ENCODE measurements around the gene FAM3A.
A peak's percentile ranks its signal among the peaks of the same experiment; 100 is the strongest.
"Not testable (repeated sequence)": the region's sequence is repeated elsewhere in the genome, so short reads cannot be mapped to it uniquely, and the experiment has no call there.

Gene FAM3A

DNA sequence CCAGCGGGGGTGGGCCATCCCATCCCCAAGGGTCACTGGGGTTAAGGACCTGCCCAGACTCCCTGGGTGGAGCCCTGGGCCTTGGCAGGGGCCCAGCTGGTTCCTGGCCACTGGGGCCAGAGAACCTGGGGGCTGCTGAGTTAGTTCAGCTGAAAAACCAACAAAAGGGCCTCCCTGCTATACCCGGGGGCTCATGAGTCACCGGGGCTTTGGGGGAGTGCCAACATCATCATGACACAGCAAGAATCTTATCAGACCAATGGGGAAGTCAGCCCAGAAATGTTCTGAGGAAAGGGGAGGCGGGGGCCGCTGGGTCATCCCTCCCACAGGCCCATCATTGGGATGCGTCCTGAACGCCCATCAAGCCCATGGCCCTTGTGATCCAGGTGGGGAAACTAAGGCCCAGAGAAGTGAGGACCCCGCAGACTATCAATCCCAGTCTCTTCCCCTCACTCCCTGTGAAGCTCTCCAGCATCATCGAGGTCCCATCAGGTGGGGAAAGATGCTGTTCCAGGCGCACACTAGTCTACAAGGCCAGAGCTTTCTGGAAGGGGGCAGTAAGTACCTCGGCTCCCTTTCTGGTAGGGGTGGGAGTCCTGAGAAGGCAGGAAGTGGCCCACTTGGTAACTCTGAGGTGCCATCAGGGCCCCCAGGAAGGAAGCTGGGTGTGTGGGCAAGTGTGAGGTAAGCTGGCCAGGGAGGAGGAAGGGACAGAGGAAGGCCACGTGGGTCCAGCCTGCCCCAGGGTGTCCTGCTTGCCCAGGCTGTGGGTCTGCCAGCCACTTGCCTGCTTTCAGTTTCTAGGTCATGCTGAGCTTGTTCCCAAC lies 26.1 kb upstream of the FAM3A start:
- POLR2A ChIA-PET = interaction anchor here (0.6 kb wide), 2 partner anchors 119 to 532 kb away, joined by 3 read pairs; no protein-coding TSS in a partner anchor

DNA sequence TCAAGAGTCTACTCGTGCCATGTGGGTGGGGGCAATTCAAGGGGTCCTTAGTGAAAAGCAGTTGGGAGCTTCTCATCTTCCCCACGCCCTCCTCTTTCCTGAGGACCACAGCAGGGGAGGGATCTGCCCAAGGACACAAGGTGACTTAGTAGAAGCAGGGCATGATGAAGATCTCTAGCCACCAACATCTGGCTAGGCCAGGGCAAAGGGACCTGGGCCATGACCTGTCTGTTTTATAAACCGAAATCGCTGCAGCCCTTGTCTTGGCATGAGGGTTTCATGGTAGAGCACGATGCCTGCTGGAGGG lies 25.5 kb upstream of the FAM3A start:
- ChIA-PET CTCF (interaction anchor here (1.0 to 2.3 kb wide), 4 partner anchors 10 to 168 kb away, joined by 3 to 13 read pairs (median 4); partner anchors contain the start of gene FLNA), POLR2A (interaction anchor here (0.6 kb wide), 1 partner anchor 118 kb away, joined by 3 read pairs; no protein-coding TSS in a partner anchor)
- H3K4me1 ChIP-seq (ENCODE audit: control extremely low read depth in 1 of 4, control insufficient read depth in 4 of 4, insufficient read depth in 4 of 4, low read length in 3 of 4) = peaks cover 7 to 58% (median 57%) of the 10 kb centered on the region in 4 experiments
- H3K4me3 ChIP-seq (ENCODE audit: control insufficient read depth in 1 of 7, extremely low read depth in 1 of 7, insufficient read depth in 4 of 7, low read depth in 2 of 7, low read length in 6 of 7) = peak overlapping the region in 2 of 7 experiments; percentile 7 to 42
- H3K9me3 ChIP-seq (ENCODE audit: control extremely low read depth in 1 of 5, control insufficient read depth in 4 of 5, insufficient read depth in 2 of 5, low read depth in 1 of 5, low read length in 4 of 5) = no peaks in the 10 kb centered on the region
- no peak for DNase-seq
- 59% methylated on average over 5 of the region's 5 CpGs for WGBS (ENCODE audit: insufficient coverage)
- peaks cover 0 to 16% (median 1%) of the 10 kb centered on the region in 4 experiments for H3K36me3 ChIP-seq (ENCODE audit: control insufficient read depth in 4 of 4, insufficient read depth in 4 of 4, low read length in 3 of 4)
- peak overlapping the region; percentile 15 to 82 for H3K27ac ChIP-seq (ENCODE audit: insufficient read depth in 1 of 2, low read depth in 1 of 2, low read length in 2 of 2, poor library complexity in 1 of 2, severe bottlenecking in 2 of 2)
- H3K27me3 ChIP-seq (replicated peaks in 2 of 5; ENCODE audit: control insufficient read depth in 4 of 5, insufficient read depth in 5 of 5, low read length in 4 of 5) = no peaks in the 10 kb centered on the region

More for the DNA sequence above, 26.1 kb upstream of the FAM3A start:
- Histone ChIP-seq H3K27me3 (replicated peaks in 2 of 5; ENCODE audit: control insufficient read depth in 4 of 5, insufficient read depth in 5 of 5, low read length in 4 of 5) (no peaks in the 10 kb centered on the region), H3K4me3 (ENCODE audit: control insufficient read depth in 1 of 7, extremely low read depth in 1 of 7, insufficient read depth in 4 of 7, low read depth in 2 of 7, low read length in 6 of 7) (peak overlapping the region in 4 of 7 experiments; percentile 19 to 43 (median 38)), H3K27ac (ENCODE audit: insufficient read depth in 1 of 2, low read depth in 1 of 2, low read length in 2 of 2, poor library complexity in 1 of 2, severe bottlenecking in 2 of 2) (peak overlapping the region; percentile 43 to 82), H3K36me3 (ENCODE audit: control insufficient read depth in 4 of 4, insufficient read depth in 4 of 4, low read length in 3 of 4) (peaks cover 0 to 16% (median 1%) of the 10 kb centered on the region in 4 experiments), H3K9me3 (ENCODE audit: control extremely low read depth in 1 of 5, control insufficient read depth in 4 of 5, insufficient read depth in 2 of 5, low read depth in 1 of 5, low read length in 4 of 5) (no peaks in the 10 kb centered on the region), H3K4me1 (ENCODE audit: control extremely low read depth in 1 of 4, control insufficient read depth in 4 of 4, insufficient read depth in 4 of 4, low read length in 3 of 4) (peaks cover 7 to 58% (median 57%) of the 10 kb centered on the region in 4 experiments)
- CTCF ChIA-PET = interaction anchor here (0.6 to 2.3 kb wide), 6 partner anchors 10 to 179 kb away, joined by 3 to 13 read pairs (median 3); partner anchors contain the start of gene FLNA
- 34% methylated on average over 10 of the region's 12 CpGs for WGBS (ENCODE audit: insufficient coverage)
- DNase-seq = peak; percentile 89 to 95 (median 94)

- Histone ChIP-seq H3K27ac (ENCODE audit: insufficient read depth in 1 of 2, low read depth in 1 of 2, low read length in 2 of 2, poor library complexity in 1 of 2, severe bottlenecking in 2 of 2) (peak overlapping the region; percentile 15 to 82), H3K4me3 (ENCODE audit: control insufficient read depth in 1 of 7, extremely low read depth in 1 of 7, insufficient read depth in 4 of 7, low read depth in 2 of 7, low read length in 6 of 7) (peak overlapping the region in 1 of 7 experiments; percentile 7), H3K9me3 (ENCODE audit: control extremely low read depth in 1 of 5, control insufficient read depth in 4 of 5, insufficient read depth in 2 of 5, low read depth in 1 of 5, low read length in 4 of 5) (no peaks in the 10 kb centered on the region), H3K4me1 (ENCODE audit: control extremely low read depth in 1 of 4, control insufficient read depth in 4 of 4, insufficient read depth in 4 of 4, low read length in 3 of 4) (peaks cover 7 to 53% (median 52%) of the 10 kb centered on the region in 4 experiments), H3K36me3 (ENCODE audit: control insufficient read depth in 4 of 4, insufficient read depth in 4 of 4, low read length in 3 of 4) (peaks cover 0 to 16% (median 1%) of the 10 kb centered on the region in 4 experiments), H3K27me3 (replicated peaks in 2 of 5; ENCODE audit: control insufficient read depth in 4 of 5, insufficient read depth in 5 of 5, low read length in 4 of 5) (peaks cover 0 to 1% (median 0%) of the 10 kb centered on the region in 5 experiments)
- ChIA-PET POLR2A (no interaction called here), CTCF (interaction anchor here (1.0 to 2.3 kb wide), 4 partner anchors 9 to 167 kb away, joined by 3 to 13 read pairs (median 4); partner anchors contain the start of gene FLNA)
- 89% methylated on average over 19 of the region's 19 CpGs for WGBS (ENCODE audit: insufficient coverage)
- DNase-seq = no peak
Observed at GRCh38 chrX:154540897-154541535, 25.0 kb upstream of the FAM3A start.

DNA sequence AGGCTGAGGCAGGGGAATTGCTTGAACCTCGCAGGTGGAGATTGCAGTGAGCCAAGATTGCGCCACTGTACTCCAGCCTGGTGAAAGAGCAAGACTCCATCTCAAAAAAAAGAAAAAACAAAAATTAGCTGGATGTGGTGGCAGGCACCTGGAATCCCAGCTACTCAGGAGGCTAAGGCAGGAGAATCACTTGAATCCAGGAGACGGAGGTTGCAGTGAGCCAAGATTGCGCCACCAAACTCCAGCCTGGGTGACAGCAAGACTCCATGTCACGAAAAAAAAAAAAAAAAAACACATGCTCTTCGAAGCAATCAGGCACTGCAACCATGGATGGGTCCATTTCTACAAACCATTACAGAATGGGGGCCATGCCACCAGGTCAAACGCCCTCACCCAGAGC lies 24.3 kb upstream of the FAM3A start:
- H3K9me3 ChIP-seq (ENCODE audit: control extremely low read depth in 1 of 5, control insufficient read depth in 4 of 5, insufficient read depth in 2 of 5, low read depth in 1 of 5, low read length in 4 of 5); H3K4me3 ChIP-seq (ENCODE audit: control insufficient read depth in 1 of 7, extremely low read depth in 1 of 7, insufficient read depth in 4 of 7, low read depth in 2 of 7, low read length in 6 of 7); H3K27ac ChIP-seq (ENCODE audit: insufficient read depth in 1 of 2, low read depth in 1 of 2, low read length in 2 of 2, poor library complexity in 1 of 2, severe bottlenecking in 2 of 2); DNase-seq; H3K27me3 ChIP-seq (replicated peaks in 2 of 5; ENCODE audit: control insufficient read depth in 4 of 5, insufficient read depth in 5 of 5, low read length in 4 of 5); POLR2A ChIA-PET: not testable (repeated sequence)
- Histone ChIP-seq H3K36me3 (ENCODE audit: control insufficient read depth in 4 of 4, insufficient read depth in 4 of 4, low read length in 3 of 4) (peaks cover 0 to 20% (median 4%) of the 10 kb centered on the region in 4 experiments), H3K4me1 (ENCODE audit: control extremely low read depth in 1 of 4, control insufficient read depth in 4 of 4, insufficient read depth in 4 of 4, low read length in 3 of 4) (peaks cover 7 to 48% (median 47%) of the 10 kb centered on the region in 4 experiments)
- 86% methylated on average over 5 of the region's 7 CpGs for WGBS (ENCODE audit: insufficient coverage)
- CTCF ChIA-PET = interaction anchor here (1.0 to 2.3 kb wide), 2 partner anchors 143 to 167 kb away, joined by 3 to 13 read pairs; partner anchors contain the start of gene FLNA

DNA sequence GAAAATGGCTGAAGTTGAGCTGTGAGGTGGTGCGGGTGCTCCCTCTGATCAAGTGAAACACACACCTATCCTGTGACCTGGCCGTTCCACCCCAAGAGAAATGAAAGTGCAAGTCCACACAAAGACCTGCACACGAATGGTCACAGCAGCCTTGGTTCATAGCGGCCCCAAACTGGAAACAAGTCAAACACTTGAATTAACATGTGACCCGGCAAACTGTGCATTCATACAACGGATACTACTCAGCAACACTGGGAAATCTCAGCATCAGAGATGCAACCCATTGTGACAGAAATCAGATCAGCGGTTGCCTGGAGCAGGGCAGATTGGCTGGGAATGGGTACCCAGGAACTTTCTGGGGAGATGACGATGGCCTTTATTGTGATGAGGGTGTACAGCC lies 23.0 kb upstream of the FAM3A start:
- H3K27ac ChIP-seq (ENCODE audit: insufficient read depth in 1 of 2, low read depth in 1 of 2, low read length in 2 of 2, poor library complexity in 1 of 2, severe bottlenecking in 2 of 2) = no peak overlapping the region
- ChIA-PET CTCF (interaction anchor here (0.6 to 1.2 kb wide), 2 partner anchors 40 to 166 kb away, joined by 3 to 4 read pairs; no protein-coding TSS in a partner anchor), POLR2A (no interaction called here)
- H3K4me3 ChIP-seq (ENCODE audit: control insufficient read depth in 1 of 7, extremely low read depth in 1 of 7, insufficient read depth in 4 of 7, low read depth in 2 of 7, low read length in 6 of 7) = no peak overlapping the region
- peaks cover 0 to 3% (median 0%) of the 10 kb centered on the region in 5 experiments for H3K27me3 ChIP-seq (replicated peaks in 2 of 5; ENCODE audit: control insufficient read depth in 4 of 5, insufficient read depth in 5 of 5, low read length in 4 of 5)
- 94% methylated on average over 6 of the region's 8 CpGs for WGBS (ENCODE audit: insufficient coverage)
- no peak for DNase-seq
- no peaks in the 10 kb centered on the region for H3K9me3 ChIP-seq (ENCODE audit: control extremely low read depth in 1 of 5, control insufficient read depth in 4 of 5, insufficient read depth in 2 of 5, low read depth in 1 of 5, low read length in 4 of 5)
- peaks cover 7 to 40% (median 35%) of the 10 kb centered on the region in 4 experiments for H3K4me1 ChIP-seq (ENCODE audit: control extremely low read depth in 1 of 4, control insufficient read depth in 4 of 4, insufficient read depth in 4 of 4, low read length in 3 of 4)
- H3K36me3 ChIP-seq (ENCODE audit: control insufficient read depth in 4 of 4, insufficient read depth in 4 of 4, low read length in 3 of 4) = peaks cover 0 to 21% (median 7%) of the 10 kb centered on the region in 4 experiments

GRCh38 chrX:154535892-154536291 lies 19.9 kb upstream of the FAM3A start:
- Histone ChIP-seq H3K9me3 (ENCODE audit: control extremely low read depth in 1 of 5, control insufficient read depth in 4 of 5, insufficient read depth in 2 of 5, low read depth in 1 of 5, low read length in 4 of 5) (no peaks in the 10 kb centered on the region), H3K27me3 (replicated peaks in 2 of 5; ENCODE audit: control insufficient read depth in 4 of 5, insufficient read depth in 5 of 5, low read length in 4 of 5) (peaks cover 0 to 4% (median 0%) of the 10 kb centered on the region in 5 experiments), H3K4me1 (ENCODE audit: control extremely low read depth in 1 of 4, control insufficient read depth in 4 of 4, insufficient read depth in 4 of 4, low read length in 3 of 4) (peaks cover 0 to 12% (median 5%) of the 10 kb centered on the region in 4 experiments), H3K27ac (ENCODE audit: insufficient read depth in 1 of 2, low read depth in 1 of 2, low read length in 2 of 2, poor library complexity in 1 of 2, severe bottlenecking in 2 of 2) (no peak overlapping the region), H3K36me3 (ENCODE audit: control insufficient read depth in 4 of 4, insufficient read depth in 4 of 4, low read length in 3 of 4) (peaks cover 0 to 38% (median 22%) of the 10 kb centered on the region in 4 experiments), H3K4me3 (ENCODE audit: control insufficient read depth in 1 of 7, extremely low read depth in 1 of 7, insufficient read depth in 4 of 7, low read depth in 2 of 7, low read length in 6 of 7) (no peak overlapping the region)
- WGBS (ENCODE audit: insufficient coverage) = 84% methylated on average over 9 of the region's 9 CpGs
- ChIA-PET POLR2A (no interaction called here), CTCF (interaction anchor here (0.7 to 2.8 kb wide), 4 partner anchors 46 to 231 kb away, joined by 3 to 19 read pairs (median 3); partner anchors contain the start of gene FLNA)
- DNase-seq = no peak

All from common myeloid progenitor, CD34-positive (primary cell).